PC-9 (cell line): ENCODE data around the gene TMEM108. TPM values are rescaled to one million over a fixed set of nuclear protein-coding genes. Genes with fewer than 3 reads are reported as not detected.

ENCODE experiments used
- BruUV-seq: library from RNA; stranded (reverse); fragments of 400-500 nt; replicated peaks from 2 replicates; lab custom pipeline; 2021; lab: Mats Ljungman, UMichigan
- CTCF ChIA-PET: fragments of 300-600 bp; sonication (Branson Sonifier 250); formaldehyde crosslinking; loops from one replicate; lab custom pipeline; 2022; ENCODE audit warnings: antibody characterized with exemption; lab: Charles Lee
- POLR2A ChIA-PET: fragments of 300-600 bp; sonication (Branson Sonifier 250); formaldehyde crosslinking; loops from one replicate; lab custom pipeline; 2022; ENCODE audit warnings: antibody characterized with exemption; ENCODE audit not compliant: unreplicated experiment; lab: Charles Lee
- DNase-seq, 2 experiments: peaks; one replicate each; pipeline versions ENCODE4 v3.0.0 to v3.0.0-alpha.2; 2015 to 2022; ENCODE audit warnings: mixed read lengths in 1 of 2
- H2AFZ ChIP-seq: fragments of 200-600 bp; sonication (generic); 2 replicates; pipeline ENCODE4 v1.8.1; 2017; ENCODE audit warnings: antibody characterized with exemption
- H3F3A ChIP-seq: fragments of 200-600 bp; sonication (generic); 2 replicates; pipeline ENCODE4 v1.8.1; 2017; ENCODE audit warnings: antibody characterized with exemption, mild to moderate bottlenecking, low read depth; ENCODE audit not compliant: insufficient read depth
- H3K27ac ChIP-seq: fragments of 200-600 bp; sonication (generic); 2 replicates; pipeline ENCODE4 v1.6.1; 2016; ENCODE audit warnings: mixed run types
- H3K27me3 ChIP-seq: fragments of 200-600 bp; sonication (generic); 2 replicates; pipeline ENCODE4 v1.6.1; 2016; ENCODE audit warnings: low read depth, mixed run types; ENCODE audit not compliant: insufficient read depth
- H3K36me3 ChIP-seq: fragments of 200-600 bp; sonication (generic); 2 replicates; pipeline ENCODE4 v1.6.1; 2016; ENCODE audit warnings: low read depth, mixed run types
- H3K4me1 ChIP-seq: fragments of 200-600 bp; sonication (generic); replicated peaks from 2 replicates; pipeline ENCODE4 v1.6.1; 2016; ENCODE audit warnings: mixed run types; ENCODE audit not compliant: insufficient read depth
- H3K4me2 ChIP-seq: fragments of 200-600 bp; sonication (generic); 2 replicates; pipeline ENCODE4 v1.6.1; 2017; ENCODE audit warnings: mixed run types
- H3K4me3 ChIP-seq: fragments of 200-600 bp; sonication (generic); 2 replicates; pipeline ENCODE4 v1.6.1; 2016; ENCODE audit warnings: mixed run types
- H3K79me2 ChIP-seq: fragments of 200-600 bp; sonication (generic); 2 replicates; pipeline ENCODE4 v1.6.1; 2017; ENCODE audit warnings: low read depth, mixed run types
- H3K9me2 ChIP-seq: fragments of 200-600 bp; sonication (generic); 2 replicates; pipeline ENCODE4 v1.8.1; 2017; ENCODE audit warnings: mild to moderate bottlenecking; ENCODE audit not compliant: insufficient read depth
- H3K9me3 ChIP-seq: fragments of 200-600 bp; sonication (generic); 2 replicates; pipeline ENCODE4 v1.8.1; 2016; ENCODE audit warnings: low read depth; ENCODE audit not compliant: insufficient read depth
- H4K20me1 ChIP-seq: fragments of 200-600 bp; sonication (generic); 2 replicates; pipeline ENCODE4 v1.8.1; 2017; ENCODE audit not compliant: insufficient read depth
- EZH2 ChIP-seq: fragments of 200-600 bp; sonication (generic); IDR thresholded peaks from 2 replicates; pipeline ENCODE4 v1.8.0; 2017; ENCODE audit warnings: antibody characterized with exemption, low read depth
- intact Hi-C: fragments of 100-400 bp; cut with micrococcal nuclease; formaldehyde crosslinking; loops from one replicate; pipeline ENCODE4 v1.10.0; 2022; ENCODE audit not compliant: unreplicated experiment
- total RNA-seq: library from RNA; stranded (reverse); gene quantifications from 2 replicates; pipeline ENCODE4 v1.2.3, GENCODE V29; 2021
- TF ChIP-seq, protein P1 (sequence below): fragments of 200-600 bp; sonication (generic); conservative IDR thresholded peaks from 2 replicates; pipeline ENCODE4 v1.6.1; 2017; ENCODE audit warnings: mixed run types, antibody characterized with exemption, mild to moderate bottlenecking, moderate library complexity

The TMEM108 gene
- total RNA-seq, 1 experiment from 2014 or later = not detected

DNA sequence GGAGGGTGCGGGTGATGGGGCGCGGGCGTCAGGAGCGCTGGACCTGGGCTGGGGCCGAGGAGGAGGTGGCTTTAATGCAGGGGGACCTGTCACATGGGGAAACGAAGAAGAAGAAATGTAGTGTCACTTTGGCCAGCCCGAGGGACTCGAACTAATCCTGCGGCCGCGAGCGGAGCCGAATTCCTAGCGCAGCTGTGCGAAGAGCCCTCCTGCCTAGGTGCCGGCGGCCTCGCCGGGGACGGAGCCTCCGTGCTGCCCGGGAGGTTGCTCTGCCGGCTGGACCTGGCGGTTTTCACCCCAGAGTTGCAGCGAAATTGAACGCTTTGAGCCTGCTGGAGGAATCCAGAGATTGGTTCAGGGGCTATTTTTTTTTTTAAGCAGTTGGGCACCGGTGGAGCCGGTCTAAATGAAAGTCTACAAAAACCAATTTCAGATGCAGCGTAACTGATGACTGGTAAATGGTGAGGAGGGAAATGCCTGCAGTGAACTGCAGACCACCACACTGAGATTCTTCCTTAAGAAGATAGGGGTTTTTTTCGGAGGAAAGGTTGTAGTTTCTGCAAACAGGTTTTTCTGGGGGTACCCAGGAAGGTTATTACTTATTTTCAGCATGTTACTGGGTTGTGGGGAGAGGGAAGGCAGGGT lies 662 bp downstream of the TMEM108 start:
- H3F3A ChIP-seq = no peaks in the 10 kb centered on the region
- TF ChIP-seq, protein P1, sequence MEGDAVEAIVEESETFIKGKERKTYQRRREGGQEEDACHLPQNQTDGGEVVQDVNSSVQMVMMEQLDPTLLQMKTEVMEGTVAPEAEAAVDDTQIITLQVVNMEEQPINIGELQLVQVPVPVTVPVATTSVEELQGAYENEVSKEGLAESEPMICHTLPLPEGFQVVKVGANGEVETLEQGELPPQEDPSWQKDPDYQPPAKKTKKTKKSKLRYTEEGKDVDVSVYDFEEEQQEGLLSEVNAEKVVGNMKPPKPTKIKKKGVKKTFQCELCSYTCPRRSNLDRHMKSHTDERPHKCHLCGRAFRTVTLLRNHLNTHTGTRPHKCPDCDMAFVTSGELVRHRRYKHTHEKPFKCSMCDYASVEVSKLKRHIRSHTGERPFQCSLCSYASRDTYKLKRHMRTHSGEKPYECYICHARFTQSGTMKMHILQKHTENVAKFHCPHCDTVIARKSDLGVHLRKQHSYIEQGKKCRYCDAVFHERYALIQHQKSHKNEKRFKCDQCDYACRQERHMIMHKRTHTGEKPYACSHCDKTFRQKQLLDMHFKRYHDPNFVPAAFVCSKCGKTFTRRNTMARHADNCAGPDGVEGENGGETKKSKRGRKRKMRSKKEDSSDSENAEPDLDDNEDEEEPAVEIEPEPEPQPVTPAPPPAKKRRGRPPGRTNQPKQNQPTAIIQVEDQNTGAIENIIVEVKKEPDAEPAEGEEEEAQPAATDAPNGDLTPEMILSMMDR = no peak
- TF ChIP-seq EZH2 = no peak
- no peaks in the 10 kb centered on the region for H3K9me2 ChIP-seq
- intact Hi-C loops = no loop called here
- H3K4me2 ChIP-seq = no peak overlapping the region
- DNase-seq = no peak
- no TSS peak for BruUV-seq
- peaks cover 50% of the 10 kb centered on the region for H3K27me3 ChIP-seq
- no peaks in the 10 kb centered on the region for H3K79me2 ChIP-seq
- H4K20me1 ChIP-seq = no peaks in the 10 kb centered on the region
- POLR2A ChIA-PET = no interaction called here
- H3K4me1 ChIP-seq = no peaks in the 10 kb centered on the region
- H3K27ac ChIP-seq = no peak overlapping the region
- no peaks in the 10 kb centered on the region for H3K9me3 ChIP-seq
- H3K36me3 ChIP-seq = no peaks in the 10 kb centered on the region
- no peak overlapping the region for H2AFZ ChIP-seq
- CTCF ChIA-PET = no interaction called here
- no peak overlapping the region for H3K4me3 ChIP-seq

DNA sequence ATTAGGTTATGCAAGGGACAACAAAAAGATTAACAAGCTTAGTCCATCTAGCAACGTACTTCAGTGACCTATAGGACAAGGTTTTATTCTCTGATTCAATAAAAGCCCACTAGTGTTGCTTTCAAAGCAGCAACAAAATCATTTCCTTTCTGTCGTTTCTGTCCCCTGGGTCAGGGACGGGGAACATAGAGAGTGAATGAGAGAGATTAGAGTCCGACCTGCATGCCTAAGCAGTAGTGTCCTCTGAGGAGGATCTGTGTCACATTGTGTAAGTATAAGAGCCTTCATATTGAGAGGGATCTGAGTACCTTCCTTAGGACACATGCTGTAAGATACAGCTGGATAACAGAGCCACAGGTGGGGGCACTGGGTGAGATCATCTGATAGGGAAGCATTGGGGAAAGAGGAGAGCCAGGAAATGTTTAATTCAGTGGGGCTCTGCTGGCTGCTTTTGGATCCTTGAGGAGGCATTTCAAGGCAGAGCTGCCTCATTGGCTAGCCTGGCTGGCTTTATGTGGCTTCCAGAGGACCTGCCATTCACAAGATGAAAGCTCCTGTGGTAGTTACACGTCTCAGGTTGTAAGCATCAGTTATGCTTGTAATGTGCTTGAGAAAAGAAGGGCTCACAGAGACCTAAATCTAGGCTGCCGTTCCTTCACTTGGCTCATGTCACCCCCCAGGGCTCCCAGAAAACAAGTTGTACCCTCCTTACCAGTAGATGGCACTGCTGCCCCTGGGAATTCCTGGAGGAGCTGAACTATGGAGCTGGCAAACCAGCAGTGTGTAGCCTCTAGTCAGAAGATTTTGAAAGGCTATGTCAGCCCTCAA lies 2.7 kb downstream of the TMEM108 start:
- H2AFZ ChIP-seq = no peak overlapping the region
- POLR2A ChIA-PET = interaction anchor here (0.6 kb wide), 1 partner anchor 1445 kb away, joined by 3 read pairs; the partner anchor contains the start of genes ANAPC13 and CEP63
- intact Hi-C loops = loop anchor here (1.0 to 5.0 kb wide), 4 partner anchors 309 to 382 kb away; no protein-coding TSS in a partner anchor

DNA sequence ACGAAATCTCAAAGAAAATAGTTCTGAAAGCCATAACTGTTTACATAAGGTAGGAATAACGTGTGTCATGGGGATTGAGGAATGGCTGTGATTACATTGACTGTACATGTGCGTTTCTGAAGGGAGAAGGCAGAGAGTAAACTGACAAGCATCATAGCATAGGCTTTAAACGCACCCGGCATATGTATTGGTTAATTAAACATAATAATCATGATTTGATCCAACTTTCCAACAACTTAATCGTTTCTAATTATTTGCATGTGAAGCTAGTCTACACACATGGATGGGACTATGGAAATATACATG lies 3.3 kb downstream of the TMEM108 start:
- intact Hi-C loops = loop anchor here (1.0 to 5.0 kb wide), 4 partner anchors 309 to 382 kb away; no protein-coding TSS in a partner anchor
- Histone ChIP-seq H3F3A (no peaks in the 10 kb centered on the region), H3K4me3 (no peak overlapping the region), H3K27me3 (peaks cover 43% of the 10 kb centered on the region), H3K36me3 (no peaks in the 10 kb centered on the region), H3K27ac (no peak overlapping the region), H4K20me1 (no peaks in the 10 kb centered on the region), H3K4me1 (no peaks in the 10 kb centered on the region), H3K79me2 (no peaks in the 10 kb centered on the region), H3K9me2 (no peaks in the 10 kb centered on the region), H2AFZ (no peak overlapping the region), H3K9me3 (no peaks in the 10 kb centered on the region), H3K4me2 (no peak overlapping the region)
- no peak for TF ChIP-seq EZH2
- TF ChIP-seq, protein P1 = no peak
- no TSS peak for BruUV-seq
- POLR2A ChIA-PET = interaction anchor here (0.6 kb wide), 1 partner anchor 1444 kb away, joined by 3 read pairs; the partner anchor contains the start of genes ANAPC13 and CEP63
- no peak for DNase-seq
- CTCF ChIA-PET = no interaction called here

More for the DNA sequence above, 2.7 kb downstream of the TMEM108 start:
- H3F3A ChIP-seq = no peaks in the 10 kb centered on the region
- H3K36me3 ChIP-seq = no peaks in the 10 kb centered on the region
- CTCF ChIA-PET = interaction anchor here (0.5 to 0.6 kb wide), 2 partner anchors 472 to 506 kb away, joined by 5 read pairs; no protein-coding TSS in a partner anchor
- DNase-seq = peak; percentile 36 to 61
- H3K9me3 ChIP-seq = no peaks in the 10 kb centered on the region
- H3K9me2 ChIP-seq = no peaks in the 10 kb centered on the region
- H3K79me2 ChIP-seq = no peaks in the 10 kb centered on the region
- TF ChIP-seq, protein P1 = peak; percentile 74
- no peak for TF ChIP-seq EZH2
- peaks cover 42% of the 10 kb centered on the region for H3K27me3 ChIP-seq
- no peak overlapping the region for H3K4me2 ChIP-seq
- no peak overlapping the region for H3K27ac ChIP-seq
- no peak overlapping the region for H3K4me3 ChIP-seq
- BruUV-seq = no TSS peak
- no peaks in the 10 kb centered on the region for H4K20me1 ChIP-seq
- no peaks in the 10 kb centered on the region for H3K4me1 ChIP-seq
